Measurements from ENCODE around the gene SF3B6. TPM values are rescaled to one million over a fixed set of nuclear protein-coding genes. Genes with fewer than 3 reads are reported as not detected.

Gene SF3B6
- total and polyA plus RNA-seq, 12 donors, result 29.2 to 81.7 (median 57.4) TPM

GRCh38 chr2:24087032-24087431 is 10.9 kb upstream of the SF3B6 start:
- Histone ChIP-seq H3K4me3 (no peak overlapping the region), H3K27me3 (no peaks in the 10 kb centered on the region), H3K36me3 (peaks cover 0 to 40% (median 4%) of the 10 kb centered on the region in 9 donors), H3K9me3 (no peaks in the 10 kb centered on the region), H3K27ac (no peak overlapping the region), H3K4me1 (peaks cover 4 to 23% (median 18%) of the 10 kb centered on the region in 9 donors)
- intact Hi-C loops (cut with DNase I), result loop anchor here in 7 of 10 donors (5.0 to 10.0 kb wide), 4 partner anchors 35 to 262 kb away; partner anchors contain the start of genes ATAD2B (in 1 of the 7), FAM228B (in 1 of the 7) and PFN4 (in 1 of the 7)
- TF ChIP-seq CTCF (IDR thresholded peaks at IDR 0.05), result no peak
- WGBS, 2 donors, result 88 to 93% methylated on average over 3 of the region's 3 CpGs
- DNase-seq (no peak), ATAC-seq (no peak)

GRCh38 chr2:24086241-24086640 is 10.1 kb upstream of the SF3B6 start:
- H3K9me3 ChIP-seq, result no peaks in the 10 kb centered on the region
- no peak overlapping the region for H3K27ac ChIP-seq
- ATAC-seq (no peak), DNase-seq (no peak)
- no peaks in the 10 kb centered on the region for H3K27me3 ChIP-seq
- H3K4me1 ChIP-seq, result peaks cover 4 to 23% (median 18%) of the 10 kb centered on the region in 9 donors
- no peak for TF ChIP-seq CTCF (IDR thresholded peaks at IDR 0.05)
- no peak overlapping the region for H3K4me3 ChIP-seq
- WGBS, 2 donors, result 89 to 94% methylated on average over 1 of the region's 1 CpG
- peaks cover 0 to 40% (median 4%) of the 10 kb centered on the region in 9 donors for H3K36me3 ChIP-seq
- intact Hi-C loops (cut with DNase I), result loop anchor here in 7 of 10 donors (5.0 to 10.0 kb wide), 4 partner anchors 36 to 261 kb away; partner anchors contain the start of genes ATAD2B (in 1 of the 7), FAM228B (in 1 of the 7) and PFN4 (in 1 of the 7)

GRCh38 chr2:24085200-24085489 is 9.0 kb upstream of the SF3B6 start:
- no peak for DNase-seq
- intact Hi-C loops (cut with DNase I), result loop anchor here in 8 of 10 donors (2.0 to 10.0 kb wide), 6 partner anchors 37 to 260 kb away; partner anchors contain the start of genes ATAD2B (in 4 of the 8), FAM228B (in 1 of the 8) and PFN4 (in 1 of the 8)
- H3K9me3 ChIP-seq, result no peaks in the 10 kb centered on the region
- TF ChIP-seq CTCF (IDR thresholded peaks at IDR 0.05), result no peak
- H3K36me3 ChIP-seq, result peaks cover 0 to 50% (median 4%) of the 10 kb centered on the region in 9 donors
- peaks cover 4 to 23% (median 18%) of the 10 kb centered on the region in 9 donors for H3K4me1 ChIP-seq
- ATAC-seq, result peak in 2 of 8 donors; percentile 5 to 8
- 5 to 7% methylated on average over 11 of the region's 11 CpGs for WGBS, 2 donors
- H3K4me3 ChIP-seq, result peak overlapping the region; percentile 50 to 79 (median 66)
- H3K27me3 ChIP-seq, result no peaks in the 10 kb centered on the region
- H3K27ac ChIP-seq, result peak overlapping the region; percentile 55 to 98 (median 90)

- 0% methylated on average over 44 of the region's 44 CpGs for WGBS, 2 donors
- intact Hi-C loops (cut with DNase I), result loop anchor here in 9 of 10 donors (1.0 to 10.0 kb wide), 8 partner anchors 37 to 260 kb away; partner anchors contain the start of genes ATAD2B (in 4 of the 9), FAM228B (in 3 of the 9), PFN4 (in 3 of the 9) and FKBP1B (in 1 of the 9)
These were observed 8.5 kb upstream of the SF3B6 start, which contains the start of gene TP53I3 for GRCh38 chr2:24084386-24085199. Gene TP53I3, minus strand, starts transcription at chr2:24084834. Its CDS starts 508 bp downstream, at chr2:24084326.

More at GRCh38 chr2:24084386-24085199, 8.5 kb upstream of the SF3B6 start, which contains the start of gene TP53I3:
- ATAC-seq, result peak; percentile 96 to 99 (median 97)
- peak; percentile 87 to 92 for DNase-seq
- peak within 1 kb of the TSS; percentile 50 to 79 (median 66) for H3K4me3 ChIP-seq
- H3K9me3 ChIP-seq, result no peaks in the 10 kb centered on the region
- no peaks in the 10 kb centered on the region for H3K27me3 ChIP-seq
- peaks cover 0 to 55% (median 4%) of the 10 kb centered on the region in 9 donors for H3K36me3 ChIP-seq
- TF ChIP-seq CTCF (IDR thresholded peaks at IDR 0.05), result peak; percentile 95 to 99 (median 98)
- peaks cover 4 to 23% (median 18%) of the 10 kb centered on the region in 9 donors for H3K4me1 ChIP-seq
- peak within 1 kb of the TSS; percentile 55 to 98 (median 90) for H3K27ac ChIP-seq
